AML-193 (cell line): ENCODE measurements around the gene LYZL1.
A peak's percentile ranks its signal among the peaks of the same experiment; 100 is the strongest.
"Not testable (repeated sequence)": the region's sequence is repeated elsewhere in the genome, so short reads cannot be mapped to it uniquely, and the experiment has no call there.

Source experiments
- DNase-seq, 2 experiments: peaks; one replicate each; lab custom pipeline; 2025; lab: John Stamatoyannopoulos, UW

The LYZL1 gene

GRCh38 chr10:29263506-29263905 is 25.4 kb upstream of the LYZL1 start:
- no peak for DNase-seq

GRCh38 chr10:29265210-29265768 is 23.6 kb upstream of the LYZL1 start:
- no peak for DNase-seq

GRCh38 chr10:29266641-29267040 is 22.2 kb upstream of the LYZL1 start:
- DNase-seq, result no peak

- no peak for DNase-seq
Measured at GRCh38 chr10:29268011-29268410, 20.9 kb upstream of the LYZL1 start.

- DNase-seq, result no peak
Measured at GRCh38 chr10:29269486-29269885, 19.4 kb upstream of the LYZL1 start.

GRCh38 chr10:29270883-29271282 is 18.0 kb upstream of the LYZL1 start:
- no peak for DNase-seq

- no peak for DNase-seq
Measured at GRCh38 chr10:29271877-29272276, 17.0 kb upstream of the LYZL1 start.

GRCh38 chr10:29273478-29273877 is 15.4 kb upstream of the LYZL1 start:
- no peak for DNase-seq

GRCh38 chr10:29276251-29276850 is 12.5 kb upstream of the LYZL1 start:
- DNase-seq, result no peak

- DNase-seq, result no peak
Measured at GRCh38 chr10:29277296-29277695, 11.6 kb upstream of the LYZL1 start.

GRCh38 chr10:29279779-29280487 is 8.9 kb upstream of the LYZL1 start:
- no peak for DNase-seq

- no peak for DNase-seq
Measured at GRCh38 chr10:29280488-29280840, 8.4 kb upstream of the LYZL1 start.

GRCh38 chr10:29285624-29286051 is 3.2 kb upstream of the LYZL1 start:
- DNase-seq, result no peak

- no peak for DNase-seq
Measured at GRCh38 chr10:29287635-29288034, 1.2 kb upstream of the LYZL1 start.

- DNase-seq, result not testable (repeated sequence)
Measured at GRCh38 chr10:29291561-29291960, 2.7 kb downstream of the LYZL1 start.

- not testable (repeated sequence) for DNase-seq
Measured at GRCh38 chr10:29292406-29292805, 3.5 kb downstream of the LYZL1 start.

GRCh38 chr10:29295813-29296212 is 6.9 kb downstream of the LYZL1 start:
- no peak for DNase-seq

- no peak for DNase-seq
Measured at GRCh38 chr10:29297678-29298077, 8.8 kb downstream of the LYZL1 start.

GRCh38 chr10:29301359-29301910 is 12.6 kb downstream of the LYZL1 start:
- DNase-seq, result no peak

GRCh38 chr10:29302499-29302898 is 13.6 kb downstream of the LYZL1 start:
- DNase-seq, result no peak

- peak; percentile 2 to 3 for DNase-seq
Measured at GRCh38 chr10:29304264-29304994, 15.6 kb downstream of the LYZL1 start.

GRCh38 chr10:29304995-29305335 is 16.1 kb downstream of the LYZL1 start:
- DNase-seq, result no peak

- DNase-seq, result no peak
Measured at GRCh38 chr10:29306688-29307087, 17.8 kb downstream of the LYZL1 start.
